GM12878 (cell line): ENCODE measurements around the gene PHYHIPL. TPM values are rescaled to one million over a fixed set of nuclear protein-coding genes. Genes with fewer than 3 reads are reported as not detected.

Experiments
- ATAC-seq: fragments of 200-7000 bp; cut with Tn5 transposase; 3 replicates; pipeline ENCODE4 v1.9.1; 2020; ENCODE audit warnings: mild to moderate bottlenecking, moderate library complexity
- BruUV-seq: library from RNA; stranded (reverse); fragments of 400-500 nt; replicated peaks from 2 replicates; lab custom pipeline; 2021; lab: Mats Ljungman, UMichigan
- CTCF ChIA-PET: fragments of 300-600 bp; sonication (Branson Sonifier 250); formaldehyde crosslinking; extraction: SDS; loops from one replicate; lab custom pipeline; 2021; ENCODE audit warnings: inconsistent platforms; lab: Yijun Ruan, JAX
- POLR2A ChIA-PET: fragments of 350-600 bp; formaldehyde crosslinking; extraction: SDS; loops from one replicate; lab custom pipeline; 2021; ENCODE audit warnings: inconsistent platforms; lab: Charles Lee
- RAD21 ChIA-PET: fragments of 300-600 bp; sonication (Branson Sonifier 250); formaldehyde crosslinking; loops from one replicate; lab custom pipeline; 2023; ENCODE audit warnings: antibody characterized with exemption; ENCODE audit not compliant: unreplicated experiment; lab: Charles Lee
- SMC1A ChIA-PET: fragments of 300-600 bp; sonication (Branson Sonifier 250); formaldehyde crosslinking; loops from one replicate; lab custom pipeline; 2023; ENCODE audit not compliant: unreplicated experiment, uncharacterized antibody; lab: Charles Lee
- DNase-seq: peaks from one replicate; pipeline ENCODE4 v3.0.0-alpha.2; 2011; ENCODE audit warnings: low read depth, low spot score
- FAIRE-seq: peaks from 3 replicates; lab custom pipeline; 2011; peaks lifted over from hg19 to GRCh38; lab: Jason Lieb, UNC
- H2AFZ ChIP-seq: 2 replicates; pipeline ENCODE4 v1.6.0; 2011; ENCODE audit warnings: low read depth, low read length, control low read depth; ENCODE audit not compliant: control insufficient read depth
- H3K27ac ChIP-seq: 2 replicates; pipeline ENCODE4 v1.5.1; 2011; ENCODE audit warnings: control low read depth; ENCODE audit not compliant: control insufficient read depth, insufficient read depth
- H3K27me3 ChIP-seq, 2 experiments: replicated peaks in 1 of 2; 2 replicates each; pipeline versions ENCODE4 v1.6.0 to v1.6.1; 2011; ENCODE audit warnings: low read length in 1 of 2; ENCODE audit not compliant: control insufficient read depth in 2 of 2, insufficient read depth in 2 of 2
- H3K36me3 ChIP-seq, 2 experiments: 2 replicates each; pipeline ENCODE4 v1.5.1; 2011; ENCODE audit warnings: low read length in 1 of 2; ENCODE audit not compliant: control insufficient read depth in 2 of 2, insufficient read depth in 2 of 2
- H3K4me1 ChIP-seq: 2 replicates; pipeline ENCODE4 v1.6.1; 2011; ENCODE audit warnings: mild to moderate bottlenecking, low read length, moderate library complexity, mixed read lengths; ENCODE audit not compliant: control insufficient read depth, insufficient read depth
- H3K4me2 ChIP-seq: 2 replicates; pipeline ENCODE4 v1.6.0; 2011; ENCODE audit warnings: control low read depth; ENCODE audit not compliant: control insufficient read depth, insufficient read depth
- H3K4me3 ChIP-seq: fragments of 200-600 bp; sonication (generic); 2 replicates; pipeline ENCODE4 v1.5.1; 2016
- H3K79me2 ChIP-seq: 2 replicates; pipeline ENCODE4 v1.6.0; 2011; ENCODE audit warnings: low read length; ENCODE audit not compliant: control insufficient read depth, insufficient read depth
- H3K9ac ChIP-seq: 2 replicates; pipeline ENCODE4 v1.8.0; 2011; ENCODE audit warnings: low read length, control low read depth, mixed read lengths; ENCODE audit not compliant: control insufficient read depth, insufficient read depth
- H3K9me3 ChIP-seq: replicated peaks from 3 replicates; pipeline ENCODE4 v1.5.1; 2011; ENCODE audit warnings: mild to moderate bottlenecking, low read length; ENCODE audit not compliant: control insufficient read depth, insufficient read depth
- H4K20me1 ChIP-seq: 2 replicates; pipeline ENCODE4 v1.6.0; 2011; ENCODE audit not compliant: control insufficient read depth, insufficient read depth
- BCL11A ChIP-seq: IDR thresholded peaks from 2 replicates; pipeline ENCODE4 v1.6.1; 2011; ENCODE audit warnings: low read depth, low read length
- CHD2 ChIP-seq: IDR thresholded peaks from 2 replicates; pipeline ENCODE4 v1.6.1; 2011; ENCODE audit warnings: low read depth, low read length, improper control_type of control experiment, borderline replicate concordance
- CREB1 ChIP-seq: IDR thresholded peaks from 2 replicates; pipeline ENCODE4 v1.6.1; 2012; ENCODE audit warnings: low read depth, mild to moderate bottlenecking, inconsistent platforms
- E2F4 ChIP-seq: IDR thresholded peaks from 2 replicates; pipeline ENCODE4 v1.6.1; 2012; ENCODE audit warnings: low read depth, low read length, improper control_type of control experiment
- EGR1 ChIP-seq, 2 experiments: IDR thresholded peaks; 1 replicate in 1 of 2; 2 replicates in 1 of 2; pipeline ENCODE4 v1.6.1; 2011 to 2012; ENCODE audit warnings: low read depth in 2 of 2, low read length in 2 of 2, borderline replicate concordance in 1 of 2, mild to moderate bottlenecking in 1 of 2, moderate library complexity in 1 of 2
- JUNB ChIP-seq: IDR thresholded peaks from 2 replicates; pipeline ENCODE4 v1.6.1; 2016; ENCODE audit warnings: antibody characterized with exemption, mild to moderate bottlenecking
- MXI1 ChIP-seq: fragments of 150-350 bp; IDR thresholded peaks from 2 replicates; pipeline ENCODE4 v1.6.1; 2011; ENCODE audit warnings: low read depth, mild to moderate bottlenecking, inconsistent platforms, low read length, improper control_type of control experiment
- NR2C1 ChIP-seq: fragments of 450-650 bp; IDR thresholded peaks from 2 replicates; pipeline ENCODE4 v1.6.1; 2017; ENCODE audit warnings: antibody characterized with exemption, mild to moderate bottlenecking, moderate library complexity
- NR2F1 ChIP-seq: fragments of 450-650 bp; conservative IDR thresholded peaks from 2 replicates; pipeline ENCODE4 v1.6.1; 2017; ENCODE audit warnings: mild to moderate bottlenecking
- PML ChIP-seq: IDR thresholded peaks from 2 replicates; pipeline ENCODE4 v1.6.1; 2012; ENCODE audit warnings: low read length, inconsistent platforms
- POLR2AphosphoS5 ChIP-seq: IDR thresholded peaks from 2 replicates; pipeline ENCODE4 v1.6.1; 2011; ENCODE audit warnings: mild to moderate bottlenecking, low read length, inconsistent platforms
- RAD21 ChIP-seq: IDR thresholded peaks from 2 replicates; pipeline ENCODE4 v1.6.1; 2011; ENCODE audit warnings: mild to moderate bottlenecking, low read depth, low read length, moderate library complexity; ENCODE audit not compliant: insufficient read depth
- RFX5 ChIP-seq: IDR thresholded peaks from 2 replicates; pipeline ENCODE4 v1.6.1; 2011; ENCODE audit warnings: low read depth, low read length, improper control_type of control experiment
- SIX5 ChIP-seq: IDR thresholded peaks from 2 replicates; pipeline ENCODE4 v1.6.1; 2011; ENCODE audit warnings: mild to moderate bottlenecking, low read depth, low read length, moderate library complexity; ENCODE audit not compliant: severe bottlenecking
- SP1 ChIP-seq: IDR thresholded peaks from one replicate; pipeline ENCODE4 v1.6.1; 2011; ENCODE audit warnings: low read depth, low read length
- SRF ChIP-seq, 2 experiments: IDR thresholded peaks; 2 replicates each; pipeline ENCODE4 v1.6.1; 2011; ENCODE audit warnings: low read depth in 2 of 2, low read length in 2 of 2, mild to moderate bottlenecking in 1 of 2, moderate library complexity in 1 of 2
- STAT3 ChIP-seq: IDR thresholded peaks from 2 replicates; pipeline ENCODE4 v1.6.1; 2011; ENCODE audit warnings: low read depth, low read length, improper control_type of control experiment
- TCF7 ChIP-seq: IDR thresholded peaks from 2 replicates; pipeline ENCODE4 v1.6.1; 2014; ENCODE audit warnings: antibody characterized with exemption, borderline replicate concordance
- WRNIP1 ChIP-seq: IDR thresholded peaks from 2 replicates; pipeline ENCODE4 v1.6.1; 2011; ENCODE audit warnings: low read depth, low read length, improper control_type of control experiment, borderline replicate concordance
- YY1 ChIP-seq: IDR thresholded peaks from 2 replicates; pipeline ENCODE4 v1.6.1; 2011; ENCODE audit warnings: low read depth, mild to moderate bottlenecking, low read length
- WGBS: methylation state at CpG from one replicate; pipeline ENCODE4 v1.1.6; 2016; ENCODE audit warnings: low lambda C conversion rate; ENCODE audit not compliant: insufficient replicate concordance, insufficient coverage; ENCODE audit errors: missing lambda C conversion rate; 5-methylcytosine and 5-hydroxymethylcytosine counted together
- in situ Hi-C: fragments of 300-500 bp; cut with MboI; formaldehyde crosslinking; loops from 9 replicates; pipeline ENCODE4 v1.14.3; 2018; ENCODE audit warnings: mixed read lengths
- intact Hi-C: fragments of 100-400 bp; cut with micrococcal nuclease; formaldehyde crosslinking; loops from one replicate; pipeline ENCODE4 v1.14.2; 2022; ENCODE audit not compliant: unreplicated experiment
- polyA plus RNA-seq, 11 experiments: library from polyadenylated mRNA; depleted of rRNA in 4 of 11; unstranded in 6 of 11; stranded (reverse) in 5 of 11; fragments of >200 nt; fragmentation: Nextera tagmentation in 4 of 11; fragmentation: Illumina TruSeq in 1 of 11; extraction: Ambion mirVana in 4 of 11; extraction: Trizol in 1 of 11; gene quantifications; 1 replicate in 1 of 11; 2 replicates in 10 of 11; pipeline versions ENCODE4 v1.2.1 to v1.2.3, GENCODE V29; 2011 to 2016; ENCODE audit warnings: inconsistent platforms in 2 of 11, missing spikeins in 2 of 11, low read depth in 1 of 11
- total RNA-seq, 4 experiments: library from RNA; depleted of rRNA in 3 of 4; stranded (reverse); fragments of >200 nt in 3 of 4; fragmentation: Illumina TruSeq in 1 of 4; extraction: Trizol in 1 of 4; gene quantifications; 2 replicates each; pipeline versions ENCODE4 v1.2.1 to v1.2.3, GENCODE V29; 2013 to 2021

Gene PHYHIPL
- total and polyA plus RNA-seq, 10 of the 15 experiments (the other 5 are each of a cell fraction or from before 2014, with no cell fraction given), result 0.06 to 0.40 (median 0.18) TPM; not detected in 2

GRCh38 chr10:59285073-59285472 lies 108.6 kb downstream of the PHYHIPL start:
- H3K9me3 ChIP-seq, result no peaks in the 10 kb centered on the region
- in situ Hi-C loops, result no loop called here
- no peaks in the 10 kb centered on the region; a peak in 1 of 4 replicates for H3K27me3 ChIP-seq
- no peak overlapping the region for H3K4me3 ChIP-seq
- H3K4me2 ChIP-seq, result no peak overlapping the region
- no peaks in the 10 kb centered on the region for H3K4me1 ChIP-seq
- no peak overlapping the region for H3K9ac ChIP-seq
- ChIA-PET RAD21 (no interaction called here), CTCF (no interaction called here), POLR2A (no interaction called here)
- no peaks in the 10 kb centered on the region for H3K79me2 ChIP-seq
- H3K36me3 ChIP-seq, result no peaks in the 10 kb centered on the region
- ATAC-seq (no peak), FAIRE-seq (no peak)
- H2AFZ ChIP-seq, result no peak overlapping the region
- TF ChIP-seq RFX5 (no peak), SRF (IDR thresholded peaks at IDR 0.05; ENCODE audit: low read depth in 2 of 2, low read length in 2 of 2) (no peak), PML (no peak), YY1 (no peak), CHD2 (no peak), WRNIP1 (no peak), JUNB (no peak), SIX5 (no peak), STAT3 (no peak), NR2C1 (no peak), BCL11A (no peak), TCF7 (no peak), E2F4 (no peak), SP1 (no peak), NR2F1 (no peak), POLR2AphosphoS5 (no peak), RAD21 (no peak), CREB1 (no peak), MXI1 (no peak), EGR1 (IDR thresholded peaks at IDR 0.05; ENCODE audit: borderline replicate concordance in 1 of 2, low read depth in 2 of 2, low read length in 2 of 2) (no peak)
- TF ChIP-seq, all 136 proteins: peak for 0
- intact Hi-C loops, result no loop called here
- no TSS peak for BruUV-seq
- H3K27ac ChIP-seq, result no peak overlapping the region
- DNase-seq, result no peak
- SMC1A ChIA-PET, result no interaction called here
- H4K20me1 ChIP-seq, result no peaks in the 10 kb centered on the region
- WGBS, result 62% methylated on average over 4 of the region's 4 CpGs
